HCT116 (cell line): Measurements from ENCODE around the gene GPALPP1. TPM values are rescaled to one million over a fixed set of nuclear protein-coding genes. Genes with fewer than 3 reads are reported as not detected.

Experiments used
- ATAC-seq: fragments of 200-7000 bp; cut with Tn5 transposase; 2 replicates; pipeline ENCODE4 v1.9.1; 2020; ENCODE audit warnings: mild to moderate bottlenecking, moderate library complexity
- BruUV-seq: library from RNA; stranded (reverse); fragments of 400-500 nt; replicated peaks from 2 replicates; lab custom pipeline; 2021; lab: Mats Ljungman, UMichigan
- CTCF ChIA-PET: fragments of 300-600 bp; sonication (Branson Sonifier 250); formaldehyde crosslinking; loops from one replicate; lab custom pipeline; 2021; ENCODE audit warnings: antibody characterized with exemption; lab: Charles Lee
- POLR2A ChIA-PET: fragments of 300-600, 350-600 bp; sonication (Branson Sonifier 250); formaldehyde crosslinking; loops from one replicate; lab custom pipeline; 2021; ENCODE audit warnings: antibody characterized with exemption; lab: Charles Lee
- RAD21 ChIA-PET, 2 experiments: fragments of 300-600 bp; sonication (Branson Sonifier 250); formaldehyde crosslinking; loops; one replicate each; lab custom pipeline; 2023; ENCODE audit warnings: low total read pairs in 2 of 2; ENCODE audit not compliant: uncharacterized antibody in 2 of 2, unreplicated experiment in 2 of 2, low non-redundant PET in 1 of 2; lab: Charles Lee
- DNase-seq: peaks from one replicate; pipeline ENCODE4 v3.0.0-alpha.2; 2010; ENCODE audit warnings: low read depth, low spot score
- H2AFZ ChIP-seq: fragments of 200-600 bp; shearing (Covaris generic), sonication (generic); 2 replicates; pipeline ENCODE4 v1.6.1; 2017; ENCODE audit warnings: low read depth, mixed run types, mixed read lengths, antibody characterized with exemption, low read length; ENCODE audit not compliant: poor library complexity, severe bottlenecking
- H3K27ac ChIP-seq: 2 replicates; pipeline ENCODE4 v1.5.1; 2012; ENCODE audit warnings: low read depth, low read length
- H3K27me3 ChIP-seq: fragments of 200-600 bp; sonication (generic); 2 replicates; pipeline ENCODE4 v1.6.1; 2016; ENCODE audit warnings: mixed run types, low read length, mixed read lengths; ENCODE audit not compliant: insufficient read depth
- H3K36me3 ChIP-seq, 2 experiments: fragments of 200-500 bp in 1 of 2; fragments of 200-600 bp in 1 of 2; sonication (Bioruptor generic) in 1 of 2; sonication (generic) in 1 of 2; 2 replicates each; pipeline versions ENCODE4 v1.5.1 to v1.6.1; 2014 to 2016; ENCODE audit warnings: low read length in 2 of 2, inconsistent platforms in 1 of 2, mixed read lengths in 1 of 2, mixed run types in 1 of 2; ENCODE audit not compliant: insufficient read depth in 2 of 2, control insufficient read depth in 1 of 2
- H3K4me1 ChIP-seq, 2 experiments: fragments of 200-600 bp in 1 of 2; sonication (generic) in 1 of 2; 2 replicates each; pipeline versions ENCODE4 v1.5.1 to v1.6.1; 2012 to 2017; ENCODE audit warnings: low read length in 2 of 2, inconsistent platforms in 1 of 2, mild to moderate bottlenecking in 1 of 2, mixed read lengths in 1 of 2, mixed run types in 1 of 2, moderate library complexity in 1 of 2; ENCODE audit not compliant: insufficient read depth in 2 of 2, control insufficient read depth in 1 of 2
- H3K4me2 ChIP-seq: fragments of 200-600 bp; sonication (generic); 2 replicates; pipeline ENCODE4 v1.6.1; 2017; ENCODE audit warnings: mixed run types, low read length, mixed read lengths
- H3K4me3 ChIP-seq, 2 experiments: fragments of 200-600 bp in 1 of 2; sonication (generic) in 1 of 2; replicated peaks in 1 of 2; 2 replicates each; pipeline ENCODE4 v1.5.1; 2011 to 2016; ENCODE audit warnings: low read length in 2 of 2, control low read depth in 1 of 2, low read depth in 1 of 2, mild to moderate bottlenecking in 1 of 2, mixed read lengths in 1 of 2, mixed run types in 1 of 2
- H3K79me2 ChIP-seq: fragments of 200-600 bp; sonication (generic); 2 replicates; pipeline ENCODE4 v1.6.1; 2017; ENCODE audit warnings: mild to moderate bottlenecking, mixed run types, low read length, moderate library complexity, mixed read lengths; ENCODE audit not compliant: insufficient read depth
- H3K9ac ChIP-seq: fragments of 200-600 bp; sonication (generic); 2 replicates; pipeline ENCODE4 v1.6.1; 2016; ENCODE audit warnings: low read length, mixed read lengths
- H3K9me2 ChIP-seq: fragments of 200-600 bp; sonication (generic), shearing (Covaris generic); 2 replicates; pipeline ENCODE4 v1.6.1; 2017; ENCODE audit warnings: mixed run types, mild to moderate bottlenecking, moderate library complexity; ENCODE audit not compliant: insufficient read depth
- H3K9me3 ChIP-seq, 2 experiments: fragments of 200-500 bp in 1 of 2; fragments of 200-600 bp in 1 of 2; sonication (Bioruptor generic) in 1 of 2; sonication (generic) in 1 of 2; 2 replicates each; pipeline ENCODE4 v1.6.1; 2014 to 2017; ENCODE audit warnings: low read length in 2 of 2, mixed read lengths in 2 of 2, inconsistent platforms in 1 of 2, low read depth in 1 of 2, mild to moderate bottlenecking in 1 of 2, mixed run types in 1 of 2, moderate library complexity in 1 of 2; ENCODE audit not compliant: control insufficient read depth in 1 of 2, insufficient read depth in 1 of 2
- H4K20me1 ChIP-seq: fragments of 200-600 bp; sonication (generic), shearing (Covaris generic); 2 replicates; pipeline ENCODE4 v1.6.1; 2017; ENCODE audit warnings: mixed run types, mild to moderate bottlenecking, moderate library complexity; ENCODE audit not compliant: insufficient read depth
- ATF3 ChIP-seq: IDR thresholded peaks from 2 replicates; pipeline ENCODE4 v1.6.1; 2012
- CBX3 ChIP-seq: IDR thresholded peaks from 2 replicates; pipeline ENCODE4 v1.6.1; 2012; ENCODE audit warnings: low read depth
- CEBPB ChIP-seq: IDR thresholded peaks from 2 replicates; pipeline ENCODE4 v1.6.1; 2012; ENCODE audit warnings: low read depth
- EGR1 ChIP-seq: IDR thresholded peaks from 2 replicates; pipeline ENCODE4 v1.6.1; 2012; ENCODE audit warnings: low read depth
- ELF1 ChIP-seq: IDR thresholded peaks from 2 replicates; pipeline ENCODE4 v1.6.1; 2012; ENCODE audit warnings: low read depth, borderline replicate concordance
- EZH2phosphoT487 ChIP-seq: fragments of 200-600 bp; IDR thresholded peaks from 2 replicates; pipeline ENCODE4 v1.6.1; 2018; ENCODE audit warnings: antibody characterized with exemption, borderline replicate concordance
- FOSL1 ChIP-seq: IDR thresholded peaks from 2 replicates; pipeline ENCODE4 v1.6.1; 2012; ENCODE audit warnings: low read depth
- JUND ChIP-seq: IDR thresholded peaks from 2 replicates; pipeline ENCODE4 v1.6.1; 2012
- POLR2A ChIP-seq: IDR thresholded peaks from 2 replicates; pipeline ENCODE4 v1.7.0; 2011; ENCODE audit warnings: borderline replicate concordance; ENCODE audit not compliant: insufficient read depth, insufficient read length; ENCODE audit errors: extremely low read depth
- POLR2AphosphoS5 ChIP-seq: IDR thresholded peaks from 2 replicates; pipeline ENCODE4 v1.6.1; 2011; ENCODE audit warnings: mild to moderate bottlenecking, low read depth, low read length, moderate library complexity
- RAD21 ChIP-seq: IDR thresholded peaks from 2 replicates; pipeline ENCODE4 v1.6.1; 2012; ENCODE audit warnings: low read depth, mild to moderate bottlenecking
- SIN3A ChIP-seq: IDR thresholded peaks from 2 replicates; pipeline ENCODE4 v1.6.1; 2012; ENCODE audit warnings: low read depth
- SP1 ChIP-seq: IDR thresholded peaks from 2 replicates; pipeline ENCODE4 v1.6.1; 2012; ENCODE audit warnings: low read depth
- TCF7L2 ChIP-seq: IDR thresholded peaks from 2 replicates; pipeline ENCODE4 v1.7.0; 2011; ENCODE audit warnings: borderline replicate concordance, inconsistent platforms; ENCODE audit not compliant: insufficient read depth, insufficient read length; ENCODE audit errors: extremely low read depth
- YY1 ChIP-seq: IDR thresholded peaks from 2 replicates; pipeline ENCODE4 v1.6.1; 2011; ENCODE audit warnings: low read length, low read depth, moderate library complexity, mild to moderate bottlenecking; ENCODE audit not compliant: insufficient replicate concordance; ENCODE audit errors: extremely low read depth
- ZFX ChIP-seq: fragments of 450-650 bp; IDR thresholded peaks from 2 replicates; pipeline ENCODE4 v1.6.1; 2017
- ZNF274 ChIP-seq: fragments of 200-500 bp; sonication (Bioruptor generic); IDR thresholded peaks from 2 replicates; pipeline ENCODE4 v1.6.1; 2014; ENCODE audit warnings: mild to moderate bottlenecking, low read depth, low read length, inconsistent platforms
- intact Hi-C: fragments of 100-400 bp; cut with micrococcal nuclease; formaldehyde crosslinking; loops from 2 replicates; pipeline ENCODE4 v1.10.0; 2022
- total RNA-seq: library from RNA; stranded (reverse); gene quantifications from one replicate; pipeline ENCODE4 v1.2.1, GENCODE V29; 2021; ENCODE audit not compliant: unreplicated experiment

Gene GPALPP1
- total RNA-seq, 1 experiment from 2014 or later: 21.3 TPM

DNA sequence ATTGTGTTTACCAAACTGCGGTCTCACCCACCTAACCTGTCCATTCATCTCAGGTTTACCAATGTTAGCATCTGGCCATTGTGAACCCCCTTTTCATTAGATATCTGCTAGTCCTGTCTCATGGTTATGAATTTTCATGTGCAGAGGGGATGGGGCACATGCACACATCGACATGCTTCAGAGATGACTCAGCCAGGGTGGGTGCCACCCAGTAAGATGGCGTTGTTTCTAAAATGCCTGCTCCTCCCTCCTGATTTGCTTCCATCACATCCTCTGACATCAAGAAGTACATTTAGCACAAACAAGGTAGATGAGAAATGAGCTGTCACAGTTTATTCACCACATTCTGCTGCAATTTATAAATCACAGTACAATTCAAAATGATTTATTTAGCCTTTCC, 51.3 kb downstream of the GPALPP1 start:
- no TSS peak for BruUV-seq
- ATAC-seq: peak; percentile 36; the same call in 1 of the 2 replicates
- no peak overlapping the region for H3K27ac ChIP-seq

DNA sequence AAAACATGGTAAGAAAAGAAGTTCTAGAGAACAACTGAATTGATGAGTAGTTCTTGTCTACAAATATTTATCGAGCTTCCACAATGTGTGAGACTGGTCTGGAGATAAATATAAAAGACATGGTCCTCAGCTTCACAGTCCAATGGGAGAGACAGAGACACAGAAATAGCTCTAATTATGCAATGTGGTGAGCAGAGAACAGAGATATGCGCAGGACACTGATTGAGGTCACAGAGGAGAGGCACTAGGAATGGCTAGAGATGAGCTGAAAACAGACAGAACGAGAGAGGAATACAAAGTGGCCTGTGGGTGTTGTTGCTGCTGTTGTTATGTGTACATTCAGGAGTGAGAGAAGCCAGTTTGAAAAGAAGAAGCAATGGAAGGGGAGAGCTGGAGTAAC, 53.2 kb downstream of the GPALPP1 start:
- no TSS peak for BruUV-seq
- POLR2A ChIA-PET: interaction anchor here (0.6 kb wide), 1 partner anchor 128 kb away, joined by 3 read pairs; no protein-coding TSS in a partner anchor
- CTCF ChIA-PET: interaction anchor here (1.5 kb wide), 1 partner anchor 238 kb away, joined by 4 read pairs; no protein-coding TSS in a partner anchor
- Histone ChIP-seq H3K9ac (no peak overlapping the region), H3K4me1 (peaks cover 0 to 13% of the 10 kb centered on the region in 2 experiments; a peak in 2 of 4 replicates), H3K36me3 (no peaks in the 10 kb centered on the region), H3K79me2 (no peaks in the 10 kb centered on the region), H3K27me3 (no peaks in the 10 kb centered on the region), H3K4me3 (no peak overlapping the region), H3K9me2 (no peaks in the 10 kb centered on the region), H4K20me1 (no peaks in the 10 kb centered on the region), H2AFZ (no peak overlapping the region), H3K9me3 (no peaks in the 10 kb centered on the region)
- no peak for ATAC-seq
- RAD21 ChIA-PET: interaction anchor here in 1 of 2 experiments (0.6 kb wide), 1 partner anchor 266 kb away, joined by 4 read pairs; no protein-coding TSS in a partner anchor
- intact Hi-C loops: loop anchor here (10.0 kb wide), 1 partner anchor 352 kb away; no protein-coding TSS in a partner anchor
- no peak for TF ChIP-seq YY1
- TF ChIP-seq RAD21: no peak
- TF ChIP-seq POLR2AphosphoS5: no peak
- no peak for TF ChIP-seq TCF7L2
- TF ChIP-seq CBX3: no peak
- TF ChIP-seq, all 23 proteins: peak for 0
- no peak for DNase-seq
- H3K4me2 ChIP-seq: no peak overlapping the region
- H3K27ac ChIP-seq: no peak overlapping the region

More for the DNA sequence above, 51.3 kb downstream of the GPALPP1 start:
- no peaks in the 10 kb centered on the region for H3K9me3 ChIP-seq
- no peaks in the 10 kb centered on the region for H3K79me2 ChIP-seq
- H3K36me3 ChIP-seq: no peaks in the 10 kb centered on the region
- H3K9ac ChIP-seq: no peak overlapping the region
- no peaks in the 10 kb centered on the region for H3K9me2 ChIP-seq
- POLR2A ChIA-PET: no interaction called here
- TF ChIP-seq CBX3 (no peak), EGR1 (no peak), ZNF274 (no peak), YY1 (no peak), JUND (no peak), POLR2A (no peak), ATF3 (no peak), FOSL1 (no peak), SP1 (no peak), CEBPB (no peak), RAD21 (no peak), ZFX (no peak), ELF1 (no peak), TCF7L2 (no peak), EZH2phosphoT487 (no peak), SIN3A (no peak)
- H2AFZ ChIP-seq: no peak overlapping the region
- intact Hi-C loops: loop anchor here (10.0 kb wide), 1 partner anchor 354 kb away; no protein-coding TSS in a partner anchor
- H3K4me2 ChIP-seq: peak overlapping the region; percentile 22; the same call in 1 of the 2 replicates
- no peaks in the 10 kb centered on the region for H4K20me1 ChIP-seq
- no peak overlapping the region for H3K4me3 ChIP-seq
- H3K27me3 ChIP-seq: no peaks in the 10 kb centered on the region
- no peak for DNase-seq
- CTCF ChIA-PET: interaction anchor here (0.7 kb wide), 1 partner anchor 561 kb away, joined by 3 read pairs; no protein-coding TSS in a partner anchor
- H3K4me1 ChIP-seq: peaks cover 0 to 11% of the 10 kb centered on the region in 2 experiments; a peak in 2 of 4 replicates
- RAD21 ChIA-PET: no interaction called here
